Activated T-helper 2 cell treated with anti-CD3 and anti-CD28 coated beads, Interferon-gamma antibody, Interleukin-2, Interleukin-4, amounts not matched to agents 10 μg/mL and 5 μg/mL and 100 μg/mL, durations not matched to agents 14 hours and 24 hours and 36 hours (primary cell): ENCODE measurements around the gene SPEM2. TPM values are rescaled to one million over a fixed set of nuclear protein-coding genes. Genes with fewer than 3 reads are reported as not detected.

Experiments used
- DNase-seq: peaks from one replicate; pipeline ENCODE4 v3.0.0; 2021; ENCODE audit warnings: low spot score
- H3K27ac Mint-ChIP-seq: one replicate; pipeline ENCODE4 v1.8.0; 2021; ENCODE audit warnings: mixed read lengths
- H3K27me3 Mint-ChIP-seq: one replicate; pipeline ENCODE4 v1.8.0; 2021; ENCODE audit warnings: low read depth, mixed read lengths
- H3K36me3 Mint-ChIP-seq: one replicate; pipeline ENCODE4 v1.8.0; 2021; ENCODE audit warnings: low read depth, mixed read lengths
- H3K4me1 Mint-ChIP-seq: one replicate; pipeline ENCODE4 v1.8.0; 2021; ENCODE audit warnings: low read depth, mixed read lengths
- H3K4me3 Mint-ChIP-seq: one replicate; pipeline ENCODE4 v1.8.0; 2021; ENCODE audit warnings: low read depth, mild to moderate bottlenecking, moderate library complexity, mixed read lengths
- H3K9me3 Mint-ChIP-seq: one replicate; pipeline ENCODE4 v1.8.0; 2021; ENCODE audit warnings: mixed read lengths
- intact Hi-C: fragments of 100-400 bp; cut with micrococcal nuclease; formaldehyde crosslinking; loops from one replicate; pipeline ENCODE4 v1.15.1; 2023
- total RNA-seq: library from RNA; stranded (reverse); gene quantifications from 2 replicates; pipeline ENCODE4 v1.2.3, GENCODE V29; 2022

SPEM2 gene
- total RNA-seq, 1 donor from 2014 or later, result not detected

DNA sequence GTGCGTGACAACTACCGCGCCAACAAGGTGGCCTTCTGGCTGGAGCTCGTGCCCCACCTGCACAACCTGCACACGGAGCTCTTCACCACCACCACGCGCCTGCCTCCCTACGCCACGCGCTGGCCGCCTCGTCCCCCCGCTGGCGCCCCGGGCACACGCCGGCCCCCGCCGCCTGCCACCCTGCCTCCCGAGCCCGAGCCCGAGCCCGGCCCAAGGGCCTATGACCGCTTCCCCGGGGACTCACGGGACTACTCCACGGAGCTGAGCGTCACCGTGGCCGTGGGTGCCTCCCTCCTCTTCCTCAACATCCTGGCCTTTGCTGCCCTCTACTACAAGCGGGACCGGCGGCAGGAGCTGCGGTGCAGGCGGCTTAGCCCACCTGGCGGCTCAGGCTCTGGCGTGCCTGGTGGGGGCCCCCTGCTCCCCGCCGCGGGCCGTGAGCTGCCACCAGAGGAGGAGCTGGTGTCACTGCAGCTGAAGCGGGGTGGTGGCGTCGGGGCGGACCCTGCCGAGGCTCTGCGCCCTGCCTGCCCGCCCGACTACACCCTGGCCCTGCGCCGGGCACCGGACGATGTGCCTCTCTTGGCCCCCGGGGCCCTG is 8.3 kb upstream of the SPEM2 start:
- Mint-ChIP-seq H3K27me3 (no peaks in the 10 kb centered on the region), H3K27ac (no peak overlapping the region), H3K9me3 (no peaks in the 10 kb centered on the region), H3K4me3 (no peak overlapping the region), H3K4me1 (no peaks in the 10 kb centered on the region), H3K36me3 (no peaks in the 10 kb centered on the region)
- no peak for DNase-seq
- intact Hi-C loops, result no loop called here

DNA sequence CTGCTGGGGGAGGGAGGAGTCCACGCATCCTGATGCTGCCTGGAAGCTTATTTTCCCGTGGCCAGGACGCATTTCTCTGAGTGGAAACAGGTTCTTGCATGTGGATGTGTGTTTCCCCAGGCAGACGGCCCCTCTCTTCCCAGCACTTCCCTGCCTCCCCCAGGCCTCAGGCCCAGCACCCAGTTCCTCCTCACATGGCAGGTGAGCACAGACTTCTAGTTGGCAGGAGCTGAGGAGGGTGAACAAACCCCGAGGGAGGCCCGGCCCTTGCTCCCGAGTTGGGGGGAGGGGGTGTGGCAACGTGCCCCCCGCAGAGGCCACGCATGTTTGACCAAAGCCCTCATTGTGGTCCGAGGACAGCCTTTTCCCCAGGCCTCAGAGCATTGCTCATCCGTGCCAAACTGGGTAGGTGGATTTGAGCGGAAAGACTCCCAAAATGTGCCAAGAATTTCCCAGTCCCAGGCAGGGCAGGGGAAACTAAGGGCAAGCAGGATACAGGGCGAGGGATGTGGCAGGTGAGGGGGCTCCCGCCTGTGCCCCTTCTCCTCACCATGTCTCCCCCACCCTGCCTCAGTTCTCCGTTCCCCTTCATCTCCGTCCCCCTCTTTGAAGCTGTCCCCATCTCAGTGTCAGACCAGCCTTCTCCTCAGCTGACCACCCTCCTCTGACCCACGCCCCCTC is 6.8 kb upstream of the SPEM2 start:
- no peaks in the 10 kb centered on the region for H3K27me3 Mint-ChIP-seq
- no peak overlapping the region for H3K27ac Mint-ChIP-seq
- intact Hi-C loops, result no loop called here
- no peak for DNase-seq
- no peaks in the 10 kb centered on the region for H3K9me3 Mint-ChIP-seq
- no peaks in the 10 kb centered on the region for H3K36me3 Mint-ChIP-seq
- no peak overlapping the region for H3K4me3 Mint-ChIP-seq
- no peaks in the 10 kb centered on the region for H3K4me1 Mint-ChIP-seq

DNA sequence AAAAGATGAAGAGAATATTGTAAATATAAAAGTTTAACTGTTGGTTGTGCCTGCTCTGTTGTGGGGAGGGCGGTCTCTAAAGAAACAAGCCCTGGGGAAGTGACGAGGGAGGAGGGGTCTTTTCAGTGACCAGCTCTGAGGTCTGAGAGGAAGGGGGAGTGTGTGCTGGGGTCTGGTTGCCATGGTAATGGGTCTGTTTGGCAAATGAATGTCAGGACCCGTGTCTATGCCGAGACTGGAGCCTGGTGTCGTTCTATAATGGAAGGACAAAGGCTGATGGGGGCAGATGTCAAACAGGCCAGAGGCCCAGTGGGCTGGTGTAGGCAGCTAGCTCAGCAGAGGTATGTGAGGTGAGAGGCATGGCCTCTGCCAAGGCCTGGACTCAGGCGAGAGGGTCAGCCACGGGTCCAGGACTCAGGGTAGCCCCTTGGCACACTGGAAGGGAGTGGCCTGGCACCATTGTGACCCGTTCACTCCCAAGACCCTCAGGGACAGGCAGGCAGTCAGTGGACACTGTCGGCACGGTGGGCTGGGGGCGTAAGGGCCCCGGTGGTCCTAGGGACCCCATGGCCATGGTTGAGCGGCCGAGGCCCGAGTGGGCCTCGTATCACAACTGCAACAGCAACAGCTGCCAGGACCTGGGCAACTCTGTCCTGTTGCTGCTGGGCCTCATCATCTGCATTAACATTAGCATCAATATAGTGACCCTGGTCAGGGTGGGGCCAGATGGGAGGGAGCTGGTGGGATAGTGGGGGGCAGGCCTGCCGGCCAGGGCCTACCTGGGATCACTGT is 5.4 kb upstream of the SPEM2 start, which contains the start of gene SPEM1:
Gene SPEM1 (plus strand): TSS at position 506 of the 792 bp plus-strand sequence. CDS start 61 bp downstream, at position 567.
- intact Hi-C loops, result no loop called here
- no peak within 1 kb of the TSS for H3K27ac Mint-ChIP-seq
- no peaks in the 10 kb centered on the region for H3K36me3 Mint-ChIP-seq
- DNase-seq, result no peak
- H3K4me1 Mint-ChIP-seq, result no peaks in the 10 kb centered on the region
- H3K27me3 Mint-ChIP-seq, result no peaks in the 10 kb centered on the region
- H3K9me3 Mint-ChIP-seq, result no peaks in the 10 kb centered on the region
- no peak within 1 kb of the TSS for H3K4me3 Mint-ChIP-seq

- Mint-ChIP-seq H3K36me3 (no peaks in the 10 kb centered on the region), H3K9me3 (no peaks in the 10 kb centered on the region), H3K4me1 (no peaks in the 10 kb centered on the region), H3K27me3 (no peaks in the 10 kb centered on the region), H3K4me3 (no peak overlapping the region), H3K27ac (no peak overlapping the region)
- no peak for DNase-seq
- intact Hi-C loops, result no loop called here
Observed at GRCh38 chr17:7421186-7421585, 4.2 kb upstream of the SPEM2 start.

GRCh38 chr17:7423679-7424078 is 1.7 kb upstream of the SPEM2 start:
- no peaks in the 10 kb centered on the region for H3K36me3 Mint-ChIP-seq
- no peaks in the 10 kb centered on the region for H3K9me3 Mint-ChIP-seq
- no peak for DNase-seq
- H3K4me1 Mint-ChIP-seq, result no peaks in the 10 kb centered on the region
- H3K27me3 Mint-ChIP-seq, result no peaks in the 10 kb centered on the region
- no peak overlapping the region for H3K27ac Mint-ChIP-seq
- intact Hi-C loops, result no loop called here
- no peak overlapping the region for H3K4me3 Mint-ChIP-seq

DNA sequence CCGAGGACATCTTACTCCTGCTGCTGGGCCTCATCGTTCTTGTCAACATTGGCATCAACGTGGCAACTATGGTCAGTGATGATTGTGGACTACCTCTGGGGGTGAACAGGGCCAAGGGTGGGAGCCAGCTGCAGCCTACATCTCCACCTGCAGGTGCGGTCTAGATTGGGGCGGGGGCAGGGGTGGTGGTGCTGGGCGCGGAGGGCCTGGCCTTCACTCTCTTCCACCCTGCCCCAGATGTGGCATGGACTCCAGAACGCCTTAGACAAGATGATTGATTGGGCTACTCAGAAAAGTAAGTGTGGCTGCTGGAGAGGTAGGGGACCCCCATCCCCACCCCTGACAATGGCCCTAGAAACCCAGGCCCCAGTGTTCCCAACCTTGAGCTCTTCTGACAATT is 340 bp downstream of the SPEM2 start:
- Mint-ChIP-seq H3K4me3 (no peak overlapping the region), H3K9me3 (no peaks in the 10 kb centered on the region), H3K27ac (no peak overlapping the region), H3K4me1 (no peaks in the 10 kb centered on the region), H3K27me3 (no peaks in the 10 kb centered on the region), H3K36me3 (no peaks in the 10 kb centered on the region)
- DNase-seq, result no peak
- intact Hi-C loops, result no loop called here

DNA sequence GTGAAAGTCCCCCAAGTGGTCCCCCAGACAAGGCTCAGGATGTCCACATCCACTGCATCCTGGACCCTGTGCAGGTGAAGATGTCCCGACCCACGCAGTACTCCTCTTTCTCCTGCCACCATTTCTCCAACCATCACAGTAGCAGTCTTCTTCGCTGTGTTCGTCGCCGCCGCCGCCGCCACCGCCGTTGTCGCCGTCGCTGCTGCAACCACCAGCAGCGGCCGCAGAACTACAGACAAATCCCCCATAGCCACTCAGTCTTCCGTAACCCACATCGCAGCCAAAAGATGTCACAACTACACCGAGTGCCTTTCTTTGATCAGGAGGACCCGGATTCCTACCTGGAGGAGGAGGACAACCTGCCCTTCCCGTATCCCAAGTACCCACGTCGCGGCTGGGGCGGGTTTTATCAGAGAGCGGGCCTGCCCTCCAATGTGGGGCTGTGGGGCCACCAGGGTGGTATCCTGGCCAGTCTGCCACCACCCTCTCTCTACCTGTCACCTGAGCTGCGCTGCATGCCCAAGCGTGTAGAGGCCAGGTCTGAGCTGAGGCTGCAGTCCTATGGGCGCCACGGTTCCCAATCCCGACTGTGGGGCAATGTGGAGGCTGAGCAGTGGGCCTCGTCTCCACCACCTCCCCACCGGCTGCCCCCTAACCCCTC is 917 bp downstream of the SPEM2 start:
- Mint-ChIP-seq H3K4me1 (no peaks in the 10 kb centered on the region), H3K9me3 (no peaks in the 10 kb centered on the region), H3K4me3 (no peak overlapping the region), H3K36me3 (no peaks in the 10 kb centered on the region), H3K27me3 (no peaks in the 10 kb centered on the region), H3K27ac (no peak overlapping the region)
- intact Hi-C loops, result no loop called here
- no peak for DNase-seq

DNA sequence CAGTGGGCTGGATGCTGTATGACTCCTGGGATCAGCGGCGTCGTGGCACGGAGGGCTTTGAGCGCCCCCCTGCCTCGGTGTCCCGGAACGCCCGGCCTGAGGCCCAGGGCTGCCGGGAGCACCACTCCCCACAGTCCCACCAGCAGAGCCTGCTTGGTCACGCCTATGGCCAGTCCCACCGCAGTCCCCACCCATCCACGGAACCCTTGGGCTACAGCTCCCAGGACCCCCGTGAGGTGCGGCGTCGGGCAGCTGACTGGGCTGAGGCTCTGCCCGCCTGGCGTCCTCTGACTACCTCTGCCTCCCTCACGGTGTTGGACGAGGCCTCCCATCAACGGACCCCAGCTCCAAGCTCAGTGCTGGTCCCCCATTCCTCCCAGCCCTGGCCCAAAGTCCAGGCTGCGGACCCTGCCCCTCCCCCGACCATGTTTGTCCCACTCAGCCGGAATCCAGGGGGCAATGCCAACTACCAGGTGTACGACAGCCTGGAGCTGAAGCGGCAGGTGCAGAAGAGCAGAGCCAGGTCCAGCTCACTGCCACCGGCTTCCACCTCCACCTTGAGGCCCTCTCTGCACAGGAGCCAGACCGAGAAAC is 1.6 kb downstream of the SPEM2 start:
- intact Hi-C loops, result no loop called here
- Mint-ChIP-seq H3K36me3 (no peaks in the 10 kb centered on the region), H3K4me1 (no peaks in the 10 kb centered on the region), H3K27me3 (no peaks in the 10 kb centered on the region), H3K4me3 (no peak overlapping the region), H3K9me3 (no peaks in the 10 kb centered on the region), H3K27ac (no peak overlapping the region)
- DNase-seq, result no peak

GRCh38 chr17:7427549-7427948 is 2.1 kb downstream of the SPEM2 start:
- Mint-ChIP-seq H3K36me3 (no peaks in the 10 kb centered on the region), H3K4me3 (no peak overlapping the region), H3K9me3 (no peaks in the 10 kb centered on the region), H3K27me3 (no peaks in the 10 kb centered on the region), H3K4me1 (no peaks in the 10 kb centered on the region), H3K27ac (no peak overlapping the region)
- intact Hi-C loops, result no loop called here
- DNase-seq, result no peak

- no peaks in the 10 kb centered on the region for H3K36me3 Mint-ChIP-seq
- intact Hi-C loops, result no loop called here
- no peaks in the 10 kb centered on the region for H3K9me3 Mint-ChIP-seq
- H3K27ac Mint-ChIP-seq, result no peak within 1 kb of the TSS
- H3K4me3 Mint-ChIP-seq, result no peak within 1 kb of the TSS
- no peaks in the 10 kb centered on the region for H3K4me1 Mint-ChIP-seq
- no peaks in the 10 kb centered on the region for H3K27me3 Mint-ChIP-seq
- DNase-seq, result no peak
Observed at GRCh38 chr17:7428557-7428956, 3.1 kb downstream of the SPEM2 start, which contains the start of gene SPEM3. Gene SPEM3, plus strand, starts transcription at chr17:7428857. Its CDS starts 46 bp downstream, at chr17:7428903.

- no peaks in the 10 kb centered on the region for H3K27me3 Mint-ChIP-seq
- H3K36me3 Mint-ChIP-seq, result no peaks in the 10 kb centered on the region
- H3K4me3 Mint-ChIP-seq, result no peak overlapping the region
- H3K4me1 Mint-ChIP-seq, result no peaks in the 10 kb centered on the region
- no peaks in the 10 kb centered on the region for H3K9me3 Mint-ChIP-seq
- no peak overlapping the region for H3K27ac Mint-ChIP-seq
- intact Hi-C loops, result no loop called here
- no peak for DNase-seq
Observed at GRCh38 chr17:7429722-7430121, 4.3 kb downstream of the SPEM2 start.

DNA sequence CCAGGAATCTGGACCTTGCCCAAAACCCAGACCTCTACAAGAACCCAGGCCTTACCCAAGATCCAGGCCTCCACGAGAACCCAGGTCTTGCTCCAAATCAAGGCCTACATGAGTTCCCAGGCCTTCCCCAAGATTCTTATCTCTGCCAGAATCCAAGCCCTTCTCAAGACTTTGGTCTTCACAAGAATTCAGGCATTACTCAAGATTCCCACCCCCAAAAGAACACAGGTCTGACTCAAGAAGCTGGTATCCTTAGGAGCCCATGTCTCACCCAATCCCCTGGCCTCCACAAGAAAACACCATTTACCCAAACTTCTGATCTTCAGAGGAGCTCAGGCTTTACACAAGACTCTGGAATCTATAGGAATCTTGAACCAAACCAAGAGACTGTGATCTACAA is 5.8 kb downstream of the SPEM2 start:
- Mint-ChIP-seq H3K9me3 (no peaks in the 10 kb centered on the region), H3K36me3 (no peaks in the 10 kb centered on the region), H3K27ac (no peak overlapping the region), H3K4me3 (no peak overlapping the region), H3K4me1 (peaks cover 6% of the 10 kb centered on the region), H3K27me3 (no peaks in the 10 kb centered on the region)
- intact Hi-C loops, result no loop called here
- no peak for DNase-seq
